NCI-H146 treated with DMSO at 0.1 percent for 48 hours (cell line): ENCODE measurements around the gene VARS1.

ENCODE experiments used
- DNase-seq: peaks from one replicate; lab custom pipeline; 2025; ENCODE audit not compliant: unreplicated experiment; lab: John Stamatoyannopoulos, UW

VARS1 gene

DNA sequence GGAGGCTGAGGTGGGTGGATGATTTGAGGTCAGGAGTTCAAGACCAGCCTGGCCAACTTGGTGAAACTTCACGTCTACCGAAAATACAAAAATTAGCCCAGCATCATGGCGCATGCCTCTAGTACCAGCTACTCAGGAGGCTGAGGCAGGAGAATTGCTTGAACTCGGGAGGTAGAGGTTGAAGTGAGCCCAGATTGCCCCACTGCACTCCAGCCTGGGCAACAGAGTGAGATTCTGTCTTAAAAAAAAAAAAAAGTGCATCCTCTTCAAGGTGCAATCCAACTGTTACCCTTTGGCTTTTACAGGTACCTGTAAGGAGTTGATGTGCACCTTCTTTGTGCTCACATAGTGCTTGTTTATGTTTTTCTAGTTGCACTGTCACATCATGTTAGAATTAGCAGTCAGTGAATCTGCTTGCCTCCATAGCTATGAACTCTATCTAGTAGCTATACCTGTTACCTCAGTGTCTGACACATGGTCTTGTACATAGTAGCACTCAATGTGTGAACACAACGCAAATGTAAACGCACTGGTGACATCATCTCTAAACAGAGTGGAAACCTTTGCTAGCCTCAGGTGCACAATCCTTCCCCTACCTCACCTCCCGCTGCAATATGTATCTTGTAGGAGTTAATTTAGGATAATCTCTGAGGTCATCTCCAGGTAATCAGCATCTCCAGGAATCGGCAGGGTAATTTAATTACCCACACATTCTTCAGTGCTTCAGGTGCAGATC is 46.1 kb downstream of the VARS1 start:
- DNase-seq, result no peak
